ENCODE results near the gene YY1AP1.
"Not testable (repeated sequence)": the region's sequence is repeated elsewhere in the genome, so short reads cannot be mapped to it uniquely, and the experiment has no call there.

The YY1AP1 gene, protein sequence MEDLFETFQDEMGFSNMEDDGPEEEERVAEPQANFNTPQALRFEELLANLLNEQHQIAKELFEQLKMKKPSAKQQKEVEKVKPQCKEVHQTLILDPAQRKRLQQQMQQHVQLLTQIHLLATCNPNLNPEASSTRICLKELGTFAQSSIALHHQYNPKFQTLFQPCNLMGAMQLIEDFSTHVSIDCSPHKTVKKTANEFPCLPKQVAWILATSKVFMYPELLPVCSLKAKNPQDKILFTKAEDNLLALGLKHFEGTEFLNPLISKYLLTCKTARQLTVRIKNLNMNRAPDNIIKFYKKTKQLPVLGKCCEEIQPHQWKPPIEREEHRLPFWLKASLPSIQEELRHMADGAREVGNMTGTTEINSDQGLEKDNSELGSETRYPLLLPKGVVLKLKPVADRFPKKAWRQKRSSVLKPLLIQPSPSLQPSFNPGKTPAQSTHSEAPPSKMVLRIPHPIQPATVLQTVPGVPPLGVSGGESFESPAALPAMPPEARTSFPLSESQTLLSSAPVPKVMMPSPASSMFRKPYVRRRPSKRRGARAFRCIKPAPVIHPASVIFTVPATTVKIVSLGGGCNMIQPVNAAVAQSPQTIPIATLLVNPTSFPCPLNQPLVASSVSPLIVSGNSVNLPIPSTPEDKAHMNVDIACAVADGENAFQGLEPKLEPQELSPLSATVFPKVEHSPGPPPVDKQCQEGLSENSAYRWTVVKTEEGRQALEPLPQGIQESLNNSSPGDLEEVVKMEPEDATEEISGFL

DNA sequence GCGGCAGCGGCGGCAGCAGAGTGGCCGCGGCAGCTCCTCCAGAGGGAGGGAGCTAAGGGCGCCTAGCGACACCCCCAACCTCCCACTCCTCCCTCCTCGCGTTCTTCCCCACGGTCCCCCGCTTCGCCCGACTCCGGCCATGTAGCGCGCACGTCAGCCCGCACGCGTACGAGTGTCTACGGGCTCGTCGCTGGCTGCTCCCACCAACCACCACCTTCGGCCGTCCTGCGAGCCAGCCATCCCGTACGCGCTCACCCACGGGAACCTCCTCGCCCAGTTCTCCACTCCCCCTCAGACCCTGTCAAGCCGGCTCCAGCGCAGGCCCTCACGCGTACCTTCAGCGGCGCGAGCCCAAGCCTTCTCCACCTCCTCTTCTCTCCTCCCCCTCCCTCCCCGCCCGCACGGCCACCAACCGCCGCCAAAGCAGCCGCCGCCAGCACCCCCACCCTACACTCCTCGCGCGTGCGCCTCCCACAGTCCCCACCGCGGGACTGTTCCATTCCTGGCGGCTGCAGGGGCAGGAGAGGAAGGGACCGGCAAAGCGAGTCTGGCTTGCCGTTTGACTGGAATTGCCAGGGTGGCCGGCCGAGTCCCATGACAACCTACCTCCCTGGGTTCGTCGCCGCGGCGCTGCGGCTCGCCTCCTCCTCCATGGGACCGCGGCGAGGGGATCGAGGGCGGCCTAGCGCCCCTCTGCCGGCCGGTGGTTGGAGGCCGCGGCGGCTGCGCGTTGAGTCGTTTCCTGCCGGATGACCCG is at the start of gene YY1AP1:
TSS of gene YY1AP1 (minus strand) at position 451 of the 757 bp plus-strand sequence. CDS start 8,338 bp downstream, outside the sequence.
- peak within 1 kb of the TSS; percentile 87 for H3K27ac ChIP-seq (ENCODE audit: low read length)
- H3K27me3 ChIP-seq (ENCODE audit: control insufficient read depth, insufficient read depth, low read length): no peaks in the 10 kb centered on the region
- peak within 1 kb of the TSS; percentile 86 for H3K9ac ChIP-seq (ENCODE audit: low read length)
- no peaks in the 10 kb centered on the region for H3K9me3 ChIP-seq (ENCODE audit: control insufficient read depth, low read depth, low read length)
- peak within 1 kb of the TSS; percentile 91 for H3K4me3 ChIP-seq (ENCODE audit: low read length)
- H3K36me3 ChIP-seq (ENCODE audit: control insufficient read depth, low read depth, low read length): peaks cover 23% of the 10 kb centered on the region
- peaks cover 7% of the 10 kb centered on the region for H3K4me1 ChIP-seq (ENCODE audit: control insufficient read depth, low read depth, low read length)

GRCh38 chr1:155729031-155729898 is 40.7 kb upstream of the YY1AP1 start:
- H3K9me3 ChIP-seq (ENCODE audit: control insufficient read depth, low read depth, low read length): no peaks in the 10 kb centered on the region
- peaks cover 40% of the 10 kb centered on the region for H3K36me3 ChIP-seq (ENCODE audit: control insufficient read depth, low read depth, low read length)
- H3K27ac ChIP-seq (ENCODE audit: low read length): no peak overlapping the region

DNA sequence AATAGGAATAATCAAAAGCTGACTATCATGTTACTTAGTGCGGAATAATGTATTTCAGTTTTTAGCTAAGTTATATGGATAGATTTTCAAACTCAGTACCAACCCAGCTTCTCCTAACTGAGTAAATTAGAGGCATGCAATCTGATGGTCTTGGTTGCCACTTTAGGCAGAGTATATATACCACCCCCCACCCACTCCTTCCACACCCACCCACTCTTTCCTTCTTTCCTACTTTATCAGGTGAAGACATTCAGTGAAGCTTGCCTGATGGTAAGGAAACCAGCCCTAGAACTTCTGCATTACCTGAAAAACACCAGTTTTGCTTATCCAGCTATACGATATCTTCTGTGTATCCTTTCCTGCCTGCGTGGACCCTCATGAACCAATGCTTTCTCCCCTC is 36.6 kb upstream of the YY1AP1 start:
- H3K27ac ChIP-seq (ENCODE audit: low read length): no peak overlapping the region
- H3K36me3 ChIP-seq (ENCODE audit: control insufficient read depth, low read depth, low read length): peaks cover 23% of the 10 kb centered on the region
- H3K9me3 ChIP-seq (ENCODE audit: control insufficient read depth, low read depth, low read length): no peaks in the 10 kb centered on the region
- no peak overlapping the region for H3K9ac ChIP-seq (ENCODE audit: low read length)
- H3K4me1 ChIP-seq (ENCODE audit: control insufficient read depth, low read depth, low read length): no peaks in the 10 kb centered on the region
- no peaks in the 10 kb centered on the region for H3K27me3 ChIP-seq (ENCODE audit: control insufficient read depth, insufficient read depth, low read length)
- no peak overlapping the region for H3K4me3 ChIP-seq (ENCODE audit: low read length)

More at GRCh38 chr1:155729031-155729898, 40.7 kb upstream of the YY1AP1 start:
- H3K4me1 ChIP-seq (ENCODE audit: control insufficient read depth, low read depth, low read length): no peaks in the 10 kb centered on the region
- no peaks in the 10 kb centered on the region for H3K27me3 ChIP-seq (ENCODE audit: control insufficient read depth, insufficient read depth, low read length)
- H3K4me3 ChIP-seq (ENCODE audit: low read length): no peak overlapping the region
- H3K9ac ChIP-seq (ENCODE audit: low read length): no peak overlapping the region

DNA sequence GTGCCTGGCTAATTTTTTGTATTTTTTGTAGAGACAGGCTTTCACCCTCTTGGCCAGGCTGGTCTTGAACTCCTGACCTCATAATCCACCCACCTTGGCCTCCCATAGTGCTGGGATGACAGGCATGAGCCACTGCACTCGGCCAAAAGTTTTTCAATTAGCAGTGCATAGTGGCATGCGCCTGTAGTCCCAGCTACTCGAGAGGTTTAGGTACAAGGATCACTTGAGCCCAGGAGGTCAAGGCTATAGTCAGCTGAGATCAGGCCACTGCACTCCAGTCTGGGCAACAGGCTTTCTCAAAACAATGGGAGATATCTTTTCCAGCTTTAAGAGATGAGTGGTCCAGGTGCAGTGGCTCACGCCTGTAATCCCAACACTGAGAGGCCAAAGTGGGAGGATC is 31.1 kb upstream of the YY1AP1 start:
- Histone ChIP-seq H3K4me1 (ENCODE audit: control insufficient read depth, low read depth, low read length) (no peaks in the 10 kb centered on the region), H3K27me3 (ENCODE audit: control insufficient read depth, insufficient read depth, low read length) (no peaks in the 10 kb centered on the region), H3K36me3 (ENCODE audit: control insufficient read depth, low read depth, low read length) (peaks cover 25% of the 10 kb centered on the region), H3K9ac (ENCODE audit: low read length) (no peak overlapping the region), H3K27ac (ENCODE audit: low read length) (no peak overlapping the region), H3K9me3 (ENCODE audit: control insufficient read depth, low read depth, low read length) (no peaks in the 10 kb centered on the region), H3K4me3 (ENCODE audit: low read length) (no peak overlapping the region)

DNA sequence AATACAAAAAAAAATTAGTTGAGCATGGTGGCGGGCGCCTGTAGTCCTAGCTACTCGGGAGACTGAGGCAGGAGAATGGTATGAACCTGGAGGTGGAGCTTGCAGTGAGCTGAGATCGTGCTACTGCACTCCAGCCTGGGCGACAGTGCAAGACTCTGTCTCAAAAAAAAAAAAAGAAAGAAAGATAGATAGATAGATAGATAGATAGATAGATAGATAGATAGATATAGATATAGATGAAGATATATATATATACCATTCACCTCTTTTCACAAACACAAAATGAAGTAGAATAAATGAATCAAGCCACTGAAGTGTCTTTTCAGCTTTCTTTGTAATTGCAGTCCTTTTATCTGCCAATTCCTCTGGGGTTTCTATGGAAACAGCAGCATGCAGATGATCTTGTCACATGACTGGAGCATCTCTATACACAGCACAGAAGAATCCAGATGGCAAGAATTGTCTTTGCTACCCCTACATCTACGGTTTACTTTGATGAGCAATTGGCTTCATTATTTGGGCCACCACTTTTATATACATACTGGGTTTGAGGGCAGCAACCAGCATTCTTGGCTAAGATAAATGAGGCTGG is 30.0 kb upstream of the YY1AP1 start:
- not testable (repeated sequence) for H3K4me3 ChIP-seq (ENCODE audit: low read length); H3K9me3 ChIP-seq (ENCODE audit: control insufficient read depth, low read depth, low read length); H3K27ac ChIP-seq (ENCODE audit: low read length); H3K4me1 ChIP-seq (ENCODE audit: control insufficient read depth, low read depth, low read length); H3K27me3 ChIP-seq (ENCODE audit: control insufficient read depth, insufficient read depth, low read length); H3K9ac ChIP-seq (ENCODE audit: low read length)
- peaks cover 27% of the 10 kb centered on the region for H3K36me3 ChIP-seq (ENCODE audit: control insufficient read depth, low read depth, low read length)

DNA sequence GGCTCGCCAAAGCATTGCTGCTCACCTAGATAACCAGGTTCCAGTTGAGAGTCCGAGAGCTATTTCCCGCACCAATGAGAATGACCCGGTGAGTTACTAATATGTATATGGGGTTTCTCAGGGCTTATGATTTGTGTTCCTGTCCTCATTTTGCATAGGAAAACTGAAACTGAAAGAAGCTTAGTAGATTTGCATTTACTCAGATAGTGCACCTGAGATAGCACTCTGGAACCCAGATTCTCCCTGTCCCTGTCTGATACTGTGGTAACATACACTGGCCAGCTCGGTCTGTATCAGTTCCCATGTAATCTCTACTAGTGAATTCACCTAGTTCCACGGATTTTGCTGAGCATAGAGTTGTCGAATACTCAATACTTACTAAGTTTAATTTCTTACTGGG is 28.5 kb upstream of the YY1AP1 start:
- Histone ChIP-seq H3K9ac (ENCODE audit: low read length) (no peak overlapping the region), H3K36me3 (ENCODE audit: control insufficient read depth, low read depth, low read length) (peaks cover 32% of the 10 kb centered on the region), H3K4me3 (ENCODE audit: low read length) (no peak overlapping the region), H3K27me3 (ENCODE audit: control insufficient read depth, insufficient read depth, low read length) (no peaks in the 10 kb centered on the region), H3K27ac (ENCODE audit: low read length) (no peak overlapping the region), H3K9me3 (ENCODE audit: control insufficient read depth, low read depth, low read length) (no peaks in the 10 kb centered on the region), H3K4me1 (ENCODE audit: control insufficient read depth, low read depth, low read length) (no peaks in the 10 kb centered on the region)

GRCh38 chr1:155715777-155716176 is 27.2 kb upstream of the YY1AP1 start:
- no peak overlapping the region for H3K9ac ChIP-seq (ENCODE audit: low read length)
- H3K27ac ChIP-seq (ENCODE audit: low read length): no peak overlapping the region
- no peaks in the 10 kb centered on the region for H3K4me1 ChIP-seq (ENCODE audit: control insufficient read depth, low read depth, low read length)
- no peaks in the 10 kb centered on the region for H3K9me3 ChIP-seq (ENCODE audit: control insufficient read depth, low read depth, low read length)
- no peak overlapping the region for H3K4me3 ChIP-seq (ENCODE audit: low read length)
- no peaks in the 10 kb centered on the region for H3K27me3 ChIP-seq (ENCODE audit: control insufficient read depth, insufficient read depth, low read length)
- H3K36me3 ChIP-seq (ENCODE audit: control insufficient read depth, low read depth, low read length): peaks cover 25% of the 10 kb centered on the region

DNA sequence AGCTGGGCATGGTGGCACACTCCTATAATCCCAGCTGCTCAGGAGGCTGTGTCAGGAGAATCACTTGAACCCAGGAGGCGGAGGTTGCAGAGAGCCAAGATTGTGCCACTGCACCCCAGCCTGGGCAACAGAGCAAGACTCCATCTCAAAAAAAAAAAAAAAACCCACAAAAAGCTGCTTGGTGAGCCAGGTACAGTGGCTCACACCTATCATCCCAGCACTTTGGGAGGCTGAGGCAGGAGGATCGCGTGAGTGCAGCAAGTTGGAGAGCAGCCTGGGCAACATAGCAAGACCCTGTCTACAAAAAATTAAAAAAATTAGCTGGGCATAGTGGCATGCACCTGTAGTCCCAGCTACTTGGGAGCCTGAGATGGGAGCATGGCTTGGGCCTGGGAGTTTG is 26.5 kb upstream of the YY1AP1 start:
- H3K9me3 ChIP-seq (ENCODE audit: control insufficient read depth, low read depth, low read length); H3K4me3 ChIP-seq (ENCODE audit: low read length); H3K27me3 ChIP-seq (ENCODE audit: control insufficient read depth, insufficient read depth, low read length); H3K9ac ChIP-seq (ENCODE audit: low read length); H3K4me1 ChIP-seq (ENCODE audit: control insufficient read depth, low read depth, low read length); H3K27ac ChIP-seq (ENCODE audit: low read length): not testable (repeated sequence)
- peaks cover 25% of the 10 kb centered on the region for H3K36me3 ChIP-seq (ENCODE audit: control insufficient read depth, low read depth, low read length)

GRCh38 chr1:155713075-155713474 is 24.5 kb upstream of the YY1AP1 start:
- Histone ChIP-seq H3K9ac (ENCODE audit: low read length) (no peak overlapping the region), H3K36me3 (ENCODE audit: control insufficient read depth, low read depth, low read length) (peaks cover 29% of the 10 kb centered on the region), H3K27me3 (ENCODE audit: control insufficient read depth, insufficient read depth, low read length) (no peaks in the 10 kb centered on the region), H3K4me1 (ENCODE audit: control insufficient read depth, low read depth, low read length) (no peaks in the 10 kb centered on the region), H3K9me3 (ENCODE audit: control insufficient read depth, low read depth, low read length) (no peaks in the 10 kb centered on the region), H3K4me3 (ENCODE audit: low read length) (no peak overlapping the region), H3K27ac (ENCODE audit: low read length) (no peak overlapping the region)

DNA sequence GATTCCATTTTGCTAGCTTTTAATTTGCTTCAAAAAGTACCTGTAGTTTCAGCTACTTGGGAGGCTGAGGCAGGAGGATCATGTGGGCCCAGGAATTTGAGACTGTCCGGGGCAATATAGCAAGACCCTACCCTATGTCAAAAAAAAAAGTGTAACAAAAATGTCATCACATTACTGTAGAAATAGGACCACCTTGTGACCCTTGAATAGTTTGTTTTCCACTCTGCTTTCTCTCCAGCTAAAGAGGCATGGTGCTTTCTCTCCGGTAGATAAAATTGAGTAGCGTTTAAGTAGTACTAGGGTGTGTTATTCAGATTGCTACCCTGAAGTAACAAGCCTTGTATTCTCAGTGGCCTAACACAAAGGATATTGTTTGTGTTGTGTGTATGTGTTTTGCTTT is 24.1 kb upstream of the YY1AP1 start:
- H3K4me1 ChIP-seq (ENCODE audit: control insufficient read depth, low read depth, low read length); H3K9me3 ChIP-seq (ENCODE audit: control insufficient read depth, low read depth, low read length): not testable (repeated sequence)
- peaks cover 27% of the 10 kb centered on the region for H3K36me3 ChIP-seq (ENCODE audit: control insufficient read depth, low read depth, low read length)

More for the DNA sequence above, 24.1 kb upstream of the YY1AP1 start:
- not testable (repeated sequence) for H3K4me3 ChIP-seq (ENCODE audit: low read length); H3K9ac ChIP-seq (ENCODE audit: low read length); H3K27me3 ChIP-seq (ENCODE audit: control insufficient read depth, insufficient read depth, low read length); H3K27ac ChIP-seq (ENCODE audit: low read length)

Data from iPS-18a (cell line).